CD4-positive, alpha-beta T cell (primary cell): ENCODE data around the gene CPSF6. TPM values are rescaled to one million over a fixed set of nuclear protein-coding genes. Genes with fewer than 3 reads are reported as not detected.

Experiments used
- ATAC-seq: fragments of 200-7000 bp; cut with Tn5 transposase; one replicate; pipeline ENCODE4 v1.10.0; 2022; ENCODE audit warnings: mild to moderate bottlenecking; ENCODE audit not compliant: poor library complexity
- CTCF ChIA-PET: fragments of 350-600 bp; sonication (Branson Sonifier 250); formaldehyde crosslinking; loops from one replicate; lab custom pipeline; 2021; ENCODE audit warnings: antibody characterized with exemption, inconsistent platforms; lab: Charles Lee
- POLR2A ChIA-PET: fragments of 350-600 bp; sonication (Branson Sonifier 250); formaldehyde crosslinking; loops from one replicate; lab custom pipeline; 2021; ENCODE audit warnings: antibody characterized with exemption, inconsistent platforms; lab: Charles Lee
- DNase-seq, 14 experiments: peaks; one replicate each; pipeline ENCODE4 v3.0.0-alpha.2; 2013 to 2020; ENCODE audit warnings: mixed read lengths in 2 of 14
- H3K27ac ChIP-seq, 2 donors: one replicate each; pipeline versions ENCODE4 v1.5.1 to v1.7.0; 2013; ENCODE audit warnings: low read length in 2 of 2, low read depth in 1 of 2, mild to moderate bottlenecking in 1 of 2
- H3K27me3 ChIP-seq, 2 experiments: 1 replicate in 1 of 2; 2 replicates in 1 of 2; pipeline versions ENCODE4 v1.6.1 to v1.7.0; 2013; ENCODE audit warnings: low read length in 2 of 2, control low read depth in 1 of 2, mild to moderate bottlenecking in 1 of 2, moderate library complexity in 1 of 2; ENCODE audit not compliant: insufficient read depth in 2 of 2, control insufficient read depth in 1 of 2
- H3K36me3 ChIP-seq: one replicate; pipeline ENCODE4 v1.6.1; 2013; ENCODE audit warnings: low read length, control low read depth; ENCODE audit not compliant: insufficient read depth
- H3K4me1 ChIP-seq: one replicate; pipeline ENCODE4 v1.6.1; 2013; ENCODE audit warnings: low read length, control low read depth; ENCODE audit not compliant: insufficient read depth
- H3K4me3 ChIP-seq: one replicate; pipeline ENCODE4 v1.5.1; 2013; ENCODE audit warnings: mild to moderate bottlenecking, low read length, moderate library complexity
- H3K9me3 ChIP-seq, 2 experiments: 1 replicate in 1 of 2; 2 replicates in 1 of 2; pipeline versions ENCODE4 v1.6.1 to v1.7.0; 2013; ENCODE audit warnings: low read length in 2 of 2, mild to moderate bottlenecking in 2 of 2, control low read depth in 1 of 2, moderate library complexity in 1 of 2; ENCODE audit not compliant: control insufficient read depth in 1 of 2, insufficient read depth in 1 of 2
- H3K27ac Mint-ChIP-seq: one replicate; pipeline ENCODE4 v1.8.0; 2020; ENCODE audit warnings: mixed read lengths
- H3K27me3 Mint-ChIP-seq: one replicate; pipeline ENCODE4 v1.8.0; 2021; ENCODE audit warnings: mixed read lengths
- H3K36me3 Mint-ChIP-seq: one replicate; pipeline ENCODE4 v1.8.0; 2021; ENCODE audit warnings: low read depth, mixed read lengths
- H3K4me1 Mint-ChIP-seq: one replicate; pipeline ENCODE4 v1.8.0; 2021; ENCODE audit warnings: low read depth, mixed read lengths
- H3K4me3 Mint-ChIP-seq: one replicate; pipeline ENCODE4 v1.8.0; 2020; ENCODE audit warnings: mild to moderate bottlenecking, mixed read lengths
- H3K9me3 Mint-ChIP-seq: one replicate; pipeline ENCODE4 v1.8.0; 2020; ENCODE audit warnings: mixed read lengths
- intact Hi-C, 2 experiments: fragments of 100-400 bp; cut with DNase I in 1 of 2; cut with micrococcal nuclease in 1 of 2; formaldehyde crosslinking; loops; one replicate each; pipeline versions ENCODE4 v1.15.1 to v1.9.0; 2023 to 2025; cut with DNase I, micrococcal nuclease
- total RNA-seq, 174 experiments: library from RNA in 2 of 174; stranded (reverse) in 2 of 174; gene quantifications; one replicate each; pipeline ENCODE4 v1.2.3 and lab custom pipeline; 2021 to 2026
- TF ChIP-seq, protein P1 (sequence below): fragments of 200-600 bp; IDR thresholded peaks from one replicate; pipeline ENCODE4 v1.8.0; 2022; ENCODE audit warnings: antibody characterized with exemption, mild to moderate bottlenecking

The CPSF6 gene
- total RNA-seq, 2 experiments from 2014 or later: 80.9 to 86.7 TPM

DNA sequence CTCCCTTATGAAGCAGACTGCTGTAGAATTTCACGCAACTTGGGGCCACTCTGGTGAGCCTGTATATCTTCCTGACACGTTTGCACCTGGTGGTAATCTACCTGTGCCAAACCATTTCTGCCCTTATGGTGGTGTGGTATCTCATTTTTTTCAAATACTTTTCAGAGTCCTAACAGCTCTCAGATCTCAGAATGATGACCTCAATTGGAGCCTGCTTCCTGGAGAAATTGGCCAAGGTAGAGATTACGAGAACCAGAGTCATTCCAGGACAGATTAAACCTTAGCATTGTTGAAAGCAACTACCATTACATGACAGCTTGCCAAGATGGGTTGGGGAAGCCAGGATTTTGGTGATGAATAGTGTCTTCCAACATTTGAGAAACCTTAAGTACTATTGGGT lies 48.2 kb downstream of the CPSF6 start:
- no peak overlapping the region for H3K27ac ChIP-seq
- ChIA-PET CTCF (no interaction called here), POLR2A (no interaction called here)
- H3K36me3 Mint-ChIP-seq: no peaks in the 10 kb centered on the region
- H3K27me3 Mint-ChIP-seq: peaks cover 9% of the 10 kb centered on the region
- no peaks in the 10 kb centered on the region for H3K27me3 ChIP-seq
- peaks cover 10% of the 10 kb centered on the region for H3K4me1 ChIP-seq
- H3K9me3 Mint-ChIP-seq: no peaks in the 10 kb centered on the region
- H3K9me3 ChIP-seq: no peaks in the 10 kb centered on the region
- H3K36me3 ChIP-seq: no peaks in the 10 kb centered on the region
- no peak overlapping the region for H3K27ac Mint-ChIP-seq
- intact Hi-C loops: no loop called here
- H3K4me1 Mint-ChIP-seq: peaks cover 28% of the 10 kb centered on the region
- no peak for DNase-seq
- no peak overlapping the region for H3K4me3 ChIP-seq
- no peak for ATAC-seq
- H3K4me3 Mint-ChIP-seq: no peak overlapping the region
- TF ChIP-seq, protein P1, sequence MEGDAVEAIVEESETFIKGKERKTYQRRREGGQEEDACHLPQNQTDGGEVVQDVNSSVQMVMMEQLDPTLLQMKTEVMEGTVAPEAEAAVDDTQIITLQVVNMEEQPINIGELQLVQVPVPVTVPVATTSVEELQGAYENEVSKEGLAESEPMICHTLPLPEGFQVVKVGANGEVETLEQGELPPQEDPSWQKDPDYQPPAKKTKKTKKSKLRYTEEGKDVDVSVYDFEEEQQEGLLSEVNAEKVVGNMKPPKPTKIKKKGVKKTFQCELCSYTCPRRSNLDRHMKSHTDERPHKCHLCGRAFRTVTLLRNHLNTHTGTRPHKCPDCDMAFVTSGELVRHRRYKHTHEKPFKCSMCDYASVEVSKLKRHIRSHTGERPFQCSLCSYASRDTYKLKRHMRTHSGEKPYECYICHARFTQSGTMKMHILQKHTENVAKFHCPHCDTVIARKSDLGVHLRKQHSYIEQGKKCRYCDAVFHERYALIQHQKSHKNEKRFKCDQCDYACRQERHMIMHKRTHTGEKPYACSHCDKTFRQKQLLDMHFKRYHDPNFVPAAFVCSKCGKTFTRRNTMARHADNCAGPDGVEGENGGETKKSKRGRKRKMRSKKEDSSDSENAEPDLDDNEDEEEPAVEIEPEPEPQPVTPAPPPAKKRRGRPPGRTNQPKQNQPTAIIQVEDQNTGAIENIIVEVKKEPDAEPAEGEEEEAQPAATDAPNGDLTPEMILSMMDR: no peak

DNA sequence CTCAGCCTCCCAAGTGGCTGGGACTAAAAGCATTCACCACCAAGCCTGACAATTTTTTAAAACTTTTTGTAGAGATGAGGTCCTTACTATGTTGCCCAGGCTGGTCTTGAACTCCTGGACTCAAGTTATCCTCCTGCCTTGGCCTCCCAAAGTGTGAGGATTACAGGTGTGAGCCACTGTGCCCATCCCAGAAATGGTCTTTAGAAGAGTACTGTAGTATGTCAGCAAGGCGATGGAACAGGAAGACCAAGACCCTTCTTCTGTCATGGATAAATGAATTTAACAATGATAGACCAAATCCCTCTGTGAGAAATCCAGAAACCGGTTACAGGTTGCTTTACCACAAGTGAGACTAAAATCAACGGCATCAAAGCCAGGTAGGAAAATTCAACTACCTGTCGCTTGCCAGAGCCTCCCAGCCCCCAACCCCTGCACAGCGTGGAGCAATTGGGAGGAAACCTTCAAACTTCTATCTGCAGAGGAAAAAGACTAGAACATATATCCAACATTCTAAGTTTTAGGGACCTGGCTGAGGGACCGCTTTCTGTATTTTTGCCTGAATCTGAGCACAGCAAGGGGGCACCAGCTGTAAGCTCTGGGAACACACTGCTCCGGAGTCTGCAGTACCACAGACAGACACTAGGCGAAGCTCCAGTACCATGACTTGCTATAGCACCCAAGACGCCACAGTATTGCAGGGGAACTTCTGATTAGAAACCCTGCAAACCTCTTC lies 51.3 kb downstream of the CPSF6 start:
- Mint-ChIP-seq H3K27ac (no peak overlapping the region), H3K4me1 (peaks cover 6% of the 10 kb centered on the region), H3K4me3 (no peak overlapping the region), H3K9me3 (no peaks in the 10 kb centered on the region), H3K27me3 (peaks cover 35% of the 10 kb centered on the region), H3K36me3 (no peaks in the 10 kb centered on the region)
- peaks cover 7% of the 10 kb centered on the region for H3K4me1 ChIP-seq
- intact Hi-C loops: loop anchor here (1.0 to 5.0 kb wide), 6 partner anchors 40 to 349 kb away; no protein-coding TSS in a partner anchor
- DNase-seq (peak; percentile 70 to 91 (median 78)), ATAC-seq (peak; percentile 100)
- TF ChIP-seq, protein P1: peak; percentile 93
- H3K27me3 ChIP-seq: no peaks in the 10 kb centered on the region
- ChIA-PET POLR2A (interaction anchor here (0.7 to 1.8 kb wide), 3 partner anchors 40 to 280 kb away, joined by 5 to 23 read pairs (median 6); no protein-coding TSS in a partner anchor), CTCF (interaction anchor here (0.5 to 2.0 kb wide), 28 partner anchors 10 to 350 kb away, joined by 3 to 16 read pairs (median 4); no protein-coding TSS in a partner anchor)
- no peak overlapping the region for H3K4me3 ChIP-seq
- H3K9me3 ChIP-seq: no peaks in the 10 kb centered on the region
- no peaks in the 10 kb centered on the region for H3K36me3 ChIP-seq
- H3K27ac ChIP-seq: no peak overlapping the region

DNA sequence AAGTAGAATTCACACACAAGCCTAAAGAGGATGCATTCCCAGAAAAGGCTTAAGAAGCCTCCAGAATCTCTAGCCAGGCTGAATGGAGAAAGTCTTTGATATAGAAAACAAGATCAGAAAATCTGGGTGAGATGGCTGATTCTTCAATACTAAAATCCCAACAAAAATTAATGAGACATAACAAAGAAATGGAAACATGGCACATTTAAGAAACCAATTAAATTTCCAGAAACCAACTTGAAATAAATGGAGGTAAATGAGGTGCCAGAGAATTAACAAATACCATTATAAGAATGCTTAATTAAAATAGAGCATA lies 51.9 kb downstream of the CPSF6 start:
- no peak for DNase-seq
- Mint-ChIP-seq H3K36me3 (no peaks in the 10 kb centered on the region), H3K4me1 (peaks cover 6% of the 10 kb centered on the region), H3K4me3 (no peak overlapping the region), H3K27me3 (peaks cover 40% of the 10 kb centered on the region), H3K9me3 (no peaks in the 10 kb centered on the region), H3K27ac (no peak overlapping the region)
- TF ChIP-seq, protein P1: no peak
- Histone ChIP-seq H3K27ac (no peak overlapping the region), H3K4me3 (no peak overlapping the region), H3K9me3 (no peaks in the 10 kb centered on the region), H3K4me1 (peaks cover 7% of the 10 kb centered on the region), H3K36me3 (no peaks in the 10 kb centered on the region), H3K27me3 (no peaks in the 10 kb centered on the region)
- intact Hi-C loops: loop anchor here (1.0 to 5.0 kb wide), 6 partner anchors 40 to 348 kb away; no protein-coding TSS in a partner anchor
- ATAC-seq: no peak
- POLR2A ChIA-PET: interaction anchor here (0.7 to 1.8 kb wide), 3 partner anchors 39 to 279 kb away, joined by 5 to 23 read pairs (median 6); no protein-coding TSS in a partner anchor
- CTCF ChIA-PET: interaction anchor here (0.7 to 2.0 kb wide), 25 partner anchors 11 to 350 kb away, joined by 3 to 16 read pairs (median 4); no protein-coding TSS in a partner anchor
